B cell (primary cell): ENCODE data around the gene ABCA7.

Experiments
- EZH2 ChIP-seq: IDR thresholded peaks from 2 replicates; pipeline ENCODE4 v1.6.1; 2012; ENCODE audit warnings: borderline replicate concordance, low read depth, mild to moderate bottlenecking, moderate library complexity, low read length; ENCODE audit not compliant: insufficient read depth, poor library complexity, severe bottlenecking
- TF ChIP-seq, protein P1 (sequence below): fragments of 200-600 bp; IDR thresholded peaks from one replicate; pipeline ENCODE4 v1.8.0; 2022; ENCODE audit warnings: antibody characterized with exemption, mild to moderate bottlenecking

GRCh38 chr19:1066251-1066747 is 26.4 kb downstream of the ABCA7 start:
- no peak for TF ChIP-seq EZH2
- TF ChIP-seq, protein P1, sequence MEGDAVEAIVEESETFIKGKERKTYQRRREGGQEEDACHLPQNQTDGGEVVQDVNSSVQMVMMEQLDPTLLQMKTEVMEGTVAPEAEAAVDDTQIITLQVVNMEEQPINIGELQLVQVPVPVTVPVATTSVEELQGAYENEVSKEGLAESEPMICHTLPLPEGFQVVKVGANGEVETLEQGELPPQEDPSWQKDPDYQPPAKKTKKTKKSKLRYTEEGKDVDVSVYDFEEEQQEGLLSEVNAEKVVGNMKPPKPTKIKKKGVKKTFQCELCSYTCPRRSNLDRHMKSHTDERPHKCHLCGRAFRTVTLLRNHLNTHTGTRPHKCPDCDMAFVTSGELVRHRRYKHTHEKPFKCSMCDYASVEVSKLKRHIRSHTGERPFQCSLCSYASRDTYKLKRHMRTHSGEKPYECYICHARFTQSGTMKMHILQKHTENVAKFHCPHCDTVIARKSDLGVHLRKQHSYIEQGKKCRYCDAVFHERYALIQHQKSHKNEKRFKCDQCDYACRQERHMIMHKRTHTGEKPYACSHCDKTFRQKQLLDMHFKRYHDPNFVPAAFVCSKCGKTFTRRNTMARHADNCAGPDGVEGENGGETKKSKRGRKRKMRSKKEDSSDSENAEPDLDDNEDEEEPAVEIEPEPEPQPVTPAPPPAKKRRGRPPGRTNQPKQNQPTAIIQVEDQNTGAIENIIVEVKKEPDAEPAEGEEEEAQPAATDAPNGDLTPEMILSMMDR = no peak
